MCF 10A (cell line): ENCODE measurements around the gene SLC36A4. TPM values are rescaled to one million over a fixed set of nuclear protein-coding genes. Genes with fewer than 3 reads are reported as not detected.

Experiments used
- BruUV-seq: library from RNA; stranded (reverse); fragments of 400-500 nt; replicated peaks from 2 replicates; lab custom pipeline; 2021; lab: Mats Ljungman, UMichigan
- CTCF ChIA-PET: fragments of 300-600 bp; sonication (Branson Sonifier 250); formaldehyde crosslinking; extraction: SDS; loops from one replicate; lab custom pipeline; 2021; ENCODE audit warnings: antibody characterized with exemption, inconsistent platforms; lab: Yijun Ruan, JAX
- POLR2A ChIA-PET: fragments of 300-600, 350-650 bp; sonication (Branson Sonifier 250); formaldehyde crosslinking; extraction: SDS; loops from one replicate; lab custom pipeline; 2020; ENCODE audit warnings: antibody characterized with exemption, inconsistent platforms; lab: Yijun Ruan, JAX
- DNase-seq: peaks from one replicate; pipeline ENCODE4 v3.0.0-alpha.2; 2018; ENCODE audit not compliant: unreplicated experiment
- H3K27ac Mint-ChIP-seq: one replicate; pipeline ENCODE4 v1.8.0; 2022; ENCODE audit warnings: mild to moderate bottlenecking, low read depth, mixed read lengths; ENCODE audit not compliant: unreplicated experiment
- H3K27me3 Mint-ChIP-seq: one replicate; pipeline ENCODE4 v1.8.0; 2022; ENCODE audit warnings: mixed read lengths; ENCODE audit not compliant: insufficient read depth, unreplicated experiment
- H3K36me3 Mint-ChIP-seq: one replicate; pipeline ENCODE4 v1.8.0; 2022; ENCODE audit warnings: mild to moderate bottlenecking, moderate library complexity, mixed read lengths; ENCODE audit not compliant: insufficient read depth, unreplicated experiment
- H3K4me1 Mint-ChIP-seq: one replicate; pipeline ENCODE4 v1.8.0; 2022; ENCODE audit warnings: mixed read lengths; ENCODE audit not compliant: insufficient read depth, unreplicated experiment
- H3K4me3 Mint-ChIP-seq: one replicate; pipeline ENCODE4 v1.8.0; 2022; ENCODE audit warnings: mild to moderate bottlenecking, moderate library complexity, mixed read lengths; ENCODE audit not compliant: unreplicated experiment
- H3K9me3 Mint-ChIP-seq: one replicate; pipeline ENCODE4 v1.8.0; 2022; ENCODE audit warnings: mixed read lengths; ENCODE audit not compliant: unreplicated experiment
- CTCF ChIP-seq: fragments of 200-600 bp; IDR thresholded peaks from one replicate; pipeline ENCODE4 v1.8.0; 2022; ENCODE audit warnings: antibody characterized with exemption, mild to moderate bottlenecking; ENCODE audit not compliant: unreplicated experiment
- intact Hi-C: fragments of 100-400 bp; cut with micrococcal nuclease; formaldehyde crosslinking; loops from 2 replicates; pipeline ENCODE4 v1.14.1; 2022
- total RNA-seq: library from RNA; stranded (reverse); gene quantifications from 2 replicates; pipeline ENCODE4 v1.2.3, GENCODE V29; 2022

The SLC36A4 gene
- total RNA-seq, 1 experiment from 2014 or later: 30.1 TPM

- intact Hi-C loops: loop anchor here (10.0 kb wide), 1 partner anchor 142 kb away; no protein-coding TSS in a partner anchor
- H3K4me1 Mint-ChIP-seq: peaks cover 22% of the 10 kb centered on the region
- peak; percentile 46 for TF ChIP-seq CTCF
- TSS peak; percentile 70 for BruUV-seq
- peak overlapping the region; percentile 94 for H3K4me3 Mint-ChIP-seq
- peaks cover 6% of the 10 kb centered on the region for H3K36me3 Mint-ChIP-seq
- H3K9me3 Mint-ChIP-seq: no peaks in the 10 kb centered on the region
- no peak for DNase-seq
- ChIA-PET CTCF (interaction anchor here (0.6 to 3.5 kb wide), 6 partner anchors 19 to 524 kb away, joined by 3 to 20 read pairs (median 3); no protein-coding TSS in a partner anchor), POLR2A (interaction anchor here (0.6 to 1.8 kb wide), 6 partner anchors 15 to 1351 kb away, joined by 3 to 8 read pairs (median 3); partner anchors contain the start of gene CEP295)
- peak overlapping the region; percentile 97 for H3K27ac Mint-ChIP-seq
- peaks cover 14% of the 10 kb centered on the region for H3K27me3 Mint-ChIP-seq
Measured at GRCh38 chr11:93196816-93197379, 893 bp downstream of the SLC36A4 start.

GRCh38 chr11:93194673-93195291 lies 3.0 kb downstream of the SLC36A4 start:
- POLR2A ChIA-PET: interaction anchor here (0.6 to 0.9 kb wide), 2 partner anchors 28 to 46 kb away, joined by 3 read pairs; no protein-coding TSS in a partner anchor
- no TSS peak for BruUV-seq
- CTCF ChIA-PET: interaction anchor here (1.0 kb wide), 1 partner anchor 40 kb away, joined by 4 read pairs; no protein-coding TSS in a partner anchor

DNA sequence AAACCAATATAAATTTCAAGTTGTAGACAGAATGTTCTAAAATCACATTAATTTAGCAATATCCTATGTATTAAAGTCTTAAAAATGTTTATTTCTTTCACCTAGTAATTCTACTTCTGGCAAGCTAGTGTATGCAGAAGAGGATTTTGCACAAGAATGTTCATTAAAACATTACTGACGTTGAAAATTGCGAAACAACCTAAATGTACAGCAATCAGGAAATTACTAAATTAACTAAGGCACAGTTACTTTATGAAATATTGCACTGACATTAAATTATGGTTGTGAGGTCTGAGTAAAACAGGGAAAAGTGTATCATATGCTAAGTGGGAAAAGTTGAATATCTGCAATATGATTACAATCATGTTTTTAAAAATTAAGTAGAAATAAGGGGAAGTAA lies 4.1 kb downstream of the SLC36A4 start:
- ChIA-PET CTCF (interaction anchor here (0.9 to 1.1 kb wide), 2 partner anchors 41 to 251 kb away, joined by 3 to 4 read pairs; no protein-coding TSS in a partner anchor), POLR2A (interaction anchor here (0.9 kb wide), 2 partner anchors 45 to 174 kb away, joined by 3 read pairs; no protein-coding TSS in a partner anchor)
- no TSS peak for BruUV-seq
- H3K9me3 Mint-ChIP-seq: no peaks in the 10 kb centered on the region
- DNase-seq: peak; percentile 39
- peaks cover 22% of the 10 kb centered on the region for H3K4me1 Mint-ChIP-seq
- H3K27ac Mint-ChIP-seq: peak overlapping the region; percentile 88
- no peak for TF ChIP-seq CTCF
- peaks cover 6% of the 10 kb centered on the region for H3K36me3 Mint-ChIP-seq
- no peak overlapping the region for H3K4me3 Mint-ChIP-seq
- intact Hi-C loops: loop anchor here (10.0 kb wide), 1 partner anchor 139 kb away; no protein-coding TSS in a partner anchor
- no peaks in the 10 kb centered on the region for H3K27me3 Mint-ChIP-seq

More at GRCh38 chr11:93194673-93195291, 3.0 kb downstream of the SLC36A4 start:
- intact Hi-C loops: loop anchor here (10.0 kb wide), 1 partner anchor 140 kb away; no protein-coding TSS in a partner anchor
- no peak for TF ChIP-seq CTCF
- Mint-ChIP-seq H3K27me3 (no peaks in the 10 kb centered on the region), H3K4me3 (no peak overlapping the region), H3K4me1 (peaks cover 22% of the 10 kb centered on the region), H3K36me3 (peaks cover 6% of the 10 kb centered on the region), H3K27ac (peak overlapping the region; percentile 88), H3K9me3 (no peaks in the 10 kb centered on the region)
- no peak for DNase-seq

DNA sequence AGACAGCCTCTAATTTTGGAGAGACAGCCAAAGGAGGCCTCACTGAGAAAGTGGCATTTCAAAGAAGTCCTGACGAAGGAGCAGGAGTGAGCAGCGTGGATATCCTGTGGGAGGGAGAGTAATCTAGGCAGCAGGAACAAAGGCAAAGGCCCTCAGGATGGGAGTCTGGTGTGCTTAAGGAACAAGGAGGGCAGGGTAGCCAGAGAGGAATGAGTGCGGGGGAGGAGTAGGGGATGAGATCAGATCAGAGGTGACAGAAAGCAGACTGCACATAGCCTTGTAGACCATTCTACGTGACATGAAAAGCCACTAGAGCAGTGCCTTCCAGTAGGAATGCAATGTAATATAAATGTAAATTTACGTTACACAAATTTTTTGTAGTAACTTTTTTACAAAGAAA lies 5.6 kb downstream of the SLC36A4 start:
- no peak for TF ChIP-seq CTCF
- Mint-ChIP-seq H3K4me3 (no peak overlapping the region), H3K9me3 (peaks cover 11% of the 10 kb centered on the region), H3K27me3 (no peaks in the 10 kb centered on the region), H3K36me3 (peaks cover 5% of the 10 kb centered on the region), H3K4me1 (peaks cover 22% of the 10 kb centered on the region), H3K27ac (peak overlapping the region; percentile 13)
- CTCF ChIA-PET: no interaction called here
- no peak for DNase-seq
- BruUV-seq: no TSS peak
- intact Hi-C loops: loop anchor here (10.0 kb wide), 1 partner anchor 137 kb away; no protein-coding TSS in a partner anchor
- POLR2A ChIA-PET: interaction anchor here (1.4 kb wide), 1 partner anchor 11 kb away, joined by 5 read pairs; no protein-coding TSS in a partner anchor
